ENCODE results near the gene MRPS10.

The MRPS10 gene

GRCh38 chr6:42217519-42218367, at the start of gene MRPS10:
Gene MRPS10 (minus strand): TSS chr6:42217861. CDS start chr6:42217849, 12 bp downstream.
- peak; percentile 88 for FAIRE-seq

GRCh38 chr6:42266538-42266937, 48.9 kb upstream of the MRPS10 start:
- FAIRE-seq, result no peak

- FAIRE-seq, result no peak
Observed at GRCh38 chr6:42264852-42265390, 47.3 kb upstream of the MRPS10 start.

GRCh38 chr6:42264162-42264851, 46.6 kb upstream of the MRPS10 start:
- no peak for FAIRE-seq

GRCh38 chr6:42263165-42263728, 45.6 kb upstream of the MRPS10 start:
- no peak for FAIRE-seq

GRCh38 chr6:42260972-42261371, 43.3 kb upstream of the MRPS10 start:
- no peak for FAIRE-seq

- no peak for FAIRE-seq
Observed at GRCh38 chr6:42260396-42260888, 42.8 kb upstream of the MRPS10 start.

- FAIRE-seq, result no peak
Observed at GRCh38 chr6:42259841-42260395, 42.3 kb upstream of the MRPS10 start.

GRCh38 chr6:42259286-42259685, 41.6 kb upstream of the MRPS10 start:
- no peak for FAIRE-seq

- no peak for FAIRE-seq
Observed at GRCh38 chr6:42257614-42258013, 40.0 kb upstream of the MRPS10 start.

GRCh38 chr6:42257063-42257462, 39.4 kb upstream of the MRPS10 start:
- FAIRE-seq, result no peak

GRCh38 chr6:42255050-42255449, 37.4 kb upstream of the MRPS10 start:
- no peak for FAIRE-seq

- FAIRE-seq, result no peak
Observed at GRCh38 chr6:42254505-42254904, 36.8 kb upstream of the MRPS10 start.

GRCh38 chr6:42251911-42252637, 34.4 kb upstream of the MRPS10 start:
- no peak for FAIRE-seq

GRCh38 chr6:42251500-42251899, 33.8 kb upstream of the MRPS10 start:
- no peak for FAIRE-seq

- no peak for FAIRE-seq
Observed at GRCh38 chr6:42250274-42250931, 32.7 kb upstream of the MRPS10 start.

- FAIRE-seq, result no peak
Observed at GRCh38 chr6:42249279-42249678, 31.6 kb upstream of the MRPS10 start.

GRCh38 chr6:42243046-42243445, 25.4 kb upstream of the MRPS10 start:
- FAIRE-seq, result no peak

- no peak for FAIRE-seq
Observed at GRCh38 chr6:42241915-42242314, 24.3 kb upstream of the MRPS10 start.

GRCh38 chr6:42239736-42240375, 22.2 kb upstream of the MRPS10 start:
- no peak for FAIRE-seq

- FAIRE-seq, result no peak
Observed at GRCh38 chr6:42239333-42239732, 21.7 kb upstream of the MRPS10 start.

Measured in TTC549 (cell line).